Measurements from ENCODE around the gene GCGR. TPM values are rescaled to one million over a fixed set of nuclear protein-coding genes. Genes with fewer than 3 reads are reported as not detected.

The GCGR gene
- total RNA-seq, 1 experiment from 2014 or later = 1.4 TPM

GRCh38 chr17:81860756-81861568, 57.0 kb downstream of the GCGR start (continued):
- no peak for TF ChIP-seq ZNF281 (CRISPR knock-in tag; IDR thresholded peaks at IDR 0.05)
- TF ChIP-seq ZNF263 (CRISPR knock-in tag; IDR thresholded peaks at IDR 0.05; ENCODE audit: low read depth) = 0 out of 2 replicates have a peak, but pooled peaks have one; percentile 84
- TF ChIP-seq GTF2I (CRISPR knock-in tag; conservative IDR thresholded peaks at IDR 0.05) = no peak
- no peak for TF ChIP-seq NR3C1 (CRISPR knock-in tag; conservative IDR thresholded peaks at IDR 0.05; ENCODE audit: low read depth)
- no peak for TF ChIP-seq RELA (CRISPR knock-in tag; IDR thresholded peaks at IDR 0.05; ENCODE audit: borderline replicate concordance)
- TF ChIP-seq, protein P1, sequence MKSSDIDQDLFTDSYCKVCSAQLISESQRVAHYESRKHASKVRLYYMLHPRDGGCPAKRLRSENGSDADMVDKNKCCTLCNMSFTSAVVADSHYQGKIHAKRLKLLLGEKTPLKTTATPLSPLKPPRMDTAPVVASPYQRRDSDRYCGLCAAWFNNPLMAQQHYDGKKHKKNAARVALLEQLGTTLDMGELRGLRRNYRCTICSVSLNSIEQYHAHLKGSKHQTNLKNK (CRISPR knock-in tag; IDR thresholded peaks at IDR 0.05) = 0 out of 2 replicates have a peak, but pooled peaks have one; percentile 32
- TF ChIP-seq, protein P2, sequence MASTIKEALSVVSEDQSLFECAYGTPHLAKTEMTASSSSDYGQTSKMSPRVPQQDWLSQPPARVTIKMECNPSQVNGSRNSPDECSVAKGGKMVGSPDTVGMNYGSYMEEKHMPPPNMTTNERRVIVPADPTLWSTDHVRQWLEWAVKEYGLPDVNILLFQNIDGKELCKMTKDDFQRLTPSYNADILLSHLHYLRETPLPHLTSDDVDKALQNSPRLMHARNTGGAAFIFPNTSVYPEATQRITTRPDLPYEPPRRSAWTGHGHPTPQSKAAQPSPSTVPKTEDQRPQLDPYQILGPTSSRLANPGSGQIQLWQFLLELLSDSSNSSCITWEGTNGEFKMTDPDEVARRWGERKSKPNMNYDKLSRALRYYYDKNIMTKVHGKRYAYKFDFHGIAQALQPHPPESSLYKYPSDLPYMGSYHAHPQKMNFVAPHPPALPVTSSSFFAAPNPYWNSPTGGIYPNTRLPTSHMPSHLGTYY (CRISPR knock-in tag; IDR thresholded peaks at IDR 0.05) = peak; percentile 97
- peak; percentile 97; the same call in 1 of the 2 replicates for TF ChIP-seq ZNF396 (CRISPR knock-in tag; IDR thresholded peaks at IDR 0.05; ENCODE audit: borderline replicate concordance)
- TF ChIP-seq TCF7 (CRISPR knock-in tag; IDR thresholded peaks at IDR 0.05; ENCODE audit: low read depth) = peak; percentile 65; the same call in 1 of the 2 replicates
- TF ChIP-seq ATF2 (CRISPR knock-in tag; IDR thresholded peaks at IDR 0.05; ENCODE audit: borderline replicate concordance, low read depth) = no peak
- TF ChIP-seq, protein P3, sequence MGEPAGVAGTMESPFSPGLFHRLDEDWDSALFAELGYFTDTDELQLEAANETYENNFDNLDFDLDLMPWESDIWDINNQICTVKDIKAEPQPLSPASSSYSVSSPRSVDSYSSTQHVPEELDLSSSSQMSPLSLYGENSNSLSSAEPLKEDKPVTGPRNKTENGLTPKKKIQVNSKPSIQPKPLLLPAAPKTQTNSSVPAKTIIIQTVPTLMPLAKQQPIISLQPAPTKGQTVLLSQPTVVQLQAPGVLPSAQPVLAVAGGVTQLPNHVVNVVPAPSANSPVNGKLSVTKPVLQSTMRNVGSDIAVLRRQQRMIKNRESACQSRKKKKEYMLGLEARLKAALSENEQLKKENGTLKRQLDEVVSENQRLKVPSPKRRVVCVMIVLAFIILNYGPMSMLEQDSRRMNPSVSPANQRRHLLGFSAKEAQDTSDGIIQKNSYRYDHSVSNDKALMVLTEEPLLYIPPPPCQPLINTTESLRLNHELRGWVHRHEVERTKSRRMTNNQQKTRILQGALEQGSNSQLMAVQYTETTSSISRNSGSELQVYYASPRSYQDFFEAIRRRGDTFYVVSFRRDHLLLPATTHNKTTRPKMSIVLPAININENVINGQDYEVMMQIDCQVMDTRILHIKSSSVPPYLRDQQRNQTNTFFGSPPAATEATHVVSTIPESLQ (CRISPR knock-in tag; IDR thresholded peaks at IDR 0.05) = no peak
- peak; percentile 68; the same call in 1 of the 2 replicates for TF ChIP-seq ETV6 (CRISPR knock-in tag; IDR thresholded peaks at IDR 0.05)
- TF ChIP-seq, protein P4, sequence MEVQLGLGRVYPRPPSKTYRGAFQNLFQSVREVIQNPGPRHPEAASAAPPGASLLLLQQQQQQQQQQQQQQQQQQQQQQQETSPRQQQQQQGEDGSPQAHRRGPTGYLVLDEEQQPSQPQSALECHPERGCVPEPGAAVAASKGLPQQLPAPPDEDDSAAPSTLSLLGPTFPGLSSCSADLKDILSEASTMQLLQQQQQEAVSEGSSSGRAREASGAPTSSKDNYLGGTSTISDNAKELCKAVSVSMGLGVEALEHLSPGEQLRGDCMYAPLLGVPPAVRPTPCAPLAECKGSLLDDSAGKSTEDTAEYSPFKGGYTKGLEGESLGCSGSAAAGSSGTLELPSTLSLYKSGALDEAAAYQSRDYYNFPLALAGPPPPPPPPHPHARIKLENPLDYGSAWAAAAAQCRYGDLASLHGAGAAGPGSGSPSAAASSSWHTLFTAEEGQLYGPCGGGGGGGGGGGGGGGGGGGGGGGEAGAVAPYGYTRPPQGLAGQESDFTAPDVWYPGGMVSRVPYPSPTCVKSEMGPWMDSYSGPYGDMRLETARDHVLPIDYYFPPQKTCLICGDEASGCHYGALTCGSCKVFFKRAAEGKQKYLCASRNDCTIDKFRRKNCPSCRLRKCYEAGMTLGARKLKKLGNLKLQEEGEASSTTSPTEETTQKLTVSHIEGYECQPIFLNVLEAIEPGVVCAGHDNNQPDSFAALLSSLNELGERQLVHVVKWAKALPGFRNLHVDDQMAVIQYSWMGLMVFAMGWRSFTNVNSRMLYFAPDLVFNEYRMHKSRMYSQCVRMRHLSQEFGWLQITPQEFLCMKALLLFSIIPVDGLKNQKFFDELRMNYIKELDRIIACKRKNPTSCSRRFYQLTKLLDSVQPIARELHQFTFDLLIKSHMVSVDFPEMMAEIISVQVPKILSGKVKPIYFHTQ (CRISPR knock-in tag; IDR thresholded peaks at IDR 0.05) = no peak
- TF ChIP-seq SMAD4 (CRISPR knock-in tag; IDR thresholded peaks at IDR 0.05) = no peak
- no peak for TF ChIP-seq ZNF121 (CRISPR knock-in tag; IDR thresholded peaks at IDR 0.05)
- TF ChIP-seq, protein P5, sequence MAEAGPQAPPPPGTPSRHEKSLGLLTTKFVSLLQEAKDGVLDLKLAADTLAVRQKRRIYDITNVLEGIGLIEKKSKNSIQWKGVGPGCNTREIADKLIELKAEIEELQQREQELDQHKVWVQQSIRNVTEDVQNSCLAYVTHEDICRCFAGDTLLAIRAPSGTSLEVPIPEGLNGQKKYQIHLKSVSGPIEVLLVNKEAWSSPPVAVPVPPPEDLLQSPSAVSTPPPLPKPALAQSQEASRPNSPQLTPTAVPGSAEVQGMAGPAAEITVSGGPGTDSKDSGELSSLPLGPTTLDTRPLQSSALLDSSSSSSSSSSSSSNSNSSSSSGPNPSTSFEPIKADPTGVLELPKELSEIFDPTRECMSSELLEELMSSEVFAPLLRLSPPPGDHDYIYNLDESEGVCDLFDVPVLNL (CRISPR knock-in tag; IDR thresholded peaks at IDR 0.05; ENCODE audit: borderline replicate concordance, low read depth) = 0 out of 2 replicates have a peak, but pooled peaks have one; percentile 32
- no peak for TF ChIP-seq ZNF232 (CRISPR knock-in tag; IDR thresholded peaks at IDR 0.05)
- peak; percentile 96 for TF ChIP-seq EMX1 (CRISPR knock-in tag; IDR thresholded peaks at IDR 0.05)

Data from WTC11 (cell line).